GM19463 (cell line): ENCODE measurements around the gene NAV2.
"Not testable (repeated sequence)": the region's sequence is repeated elsewhere in the genome, so short reads cannot be mapped to it uniquely, and the experiment has no call there.

Experiments used
- ATAC-seq: cut with Tn5 transposase; IDR thresholded peaks from one replicate; pipeline ENCODE4 v1.9.1; 2021; ENCODE audit warnings: mild to moderate bottlenecking, moderate library complexity; ENCODE audit not compliant: unreplicated experiment

Gene NAV2

DNA sequence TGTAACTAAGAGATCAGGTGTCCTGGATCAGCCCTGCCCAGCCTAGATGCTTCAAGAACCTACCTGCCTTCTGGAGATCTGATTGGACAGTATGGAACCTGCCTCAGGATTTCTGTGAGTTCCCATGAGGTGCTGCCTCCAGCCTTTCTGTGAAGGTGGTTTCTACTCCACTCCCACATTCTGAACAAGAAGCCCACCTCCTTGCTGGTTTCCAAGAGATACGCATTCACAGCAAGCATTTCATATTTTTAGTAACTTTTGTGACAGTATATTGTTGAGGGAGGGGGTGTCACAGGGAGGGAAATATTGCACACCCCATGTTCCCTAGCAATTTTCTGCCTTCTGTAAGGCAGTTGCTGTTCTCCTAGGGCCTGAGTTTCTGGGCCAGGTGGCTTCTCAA, 204.4 kb downstream of the NAV2 start:
- ATAC-seq = no peak

DNA sequence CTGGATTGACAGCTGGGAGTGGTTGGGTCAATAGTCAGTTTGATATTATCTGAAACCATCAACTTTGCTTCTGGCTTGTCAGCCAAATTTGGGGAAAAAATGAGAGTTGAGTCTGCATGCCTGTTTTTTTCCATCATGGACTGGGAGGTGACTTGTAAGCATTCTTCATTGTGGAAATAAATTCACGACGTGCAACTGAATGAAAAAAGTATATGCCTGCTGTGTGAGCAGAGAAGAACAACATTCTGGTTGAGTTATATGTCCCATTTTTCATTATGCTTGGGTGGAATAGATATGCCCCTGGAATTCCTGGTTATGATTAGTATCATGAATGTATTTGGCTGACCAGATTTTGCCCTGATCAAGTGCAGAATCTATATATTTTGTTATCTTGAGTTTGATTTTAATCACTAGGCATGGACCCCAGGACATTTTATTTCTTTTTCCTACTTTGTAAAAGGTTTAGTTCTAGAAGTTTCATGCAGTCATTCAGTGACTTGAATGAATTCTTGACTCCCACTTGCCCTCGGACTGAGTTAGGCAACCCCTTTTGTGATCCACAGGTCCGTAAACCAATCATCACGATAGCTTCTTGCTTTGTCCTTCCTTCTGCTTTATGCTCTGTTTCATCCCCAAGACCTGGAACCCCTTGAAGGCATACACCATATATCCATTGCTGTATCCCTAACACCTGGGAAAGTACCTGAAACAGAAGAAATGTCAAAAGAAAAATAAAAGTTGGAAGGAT, 205.8 kb downstream of the NAV2 start:
- no peak for ATAC-seq

DNA sequence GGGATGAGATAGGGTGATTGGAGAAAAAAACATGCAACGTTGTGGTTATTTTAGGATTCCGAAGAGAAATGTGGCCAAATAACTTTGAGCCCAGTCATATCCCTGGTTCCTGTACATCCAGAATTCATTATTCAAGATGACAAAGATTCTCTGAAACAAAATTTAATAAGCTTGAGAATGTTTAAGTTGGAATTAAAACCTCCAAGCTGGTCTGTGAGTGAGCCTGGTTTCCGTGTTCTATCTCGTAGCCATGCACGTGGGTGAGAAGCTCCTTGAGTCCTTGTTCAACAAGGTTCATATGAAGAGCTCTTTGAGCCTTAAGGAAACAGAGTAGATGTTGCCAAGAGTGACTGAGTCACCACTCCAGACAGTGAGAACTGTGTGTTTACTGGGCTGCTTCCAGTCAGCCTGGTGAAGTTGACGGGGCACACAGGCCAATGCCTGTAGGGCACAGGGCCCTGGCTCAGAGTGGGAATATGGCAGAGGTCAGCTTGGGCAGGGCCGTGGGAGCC, 206.5 kb downstream of the NAV2 start:
- no peak for ATAC-seq

DNA sequence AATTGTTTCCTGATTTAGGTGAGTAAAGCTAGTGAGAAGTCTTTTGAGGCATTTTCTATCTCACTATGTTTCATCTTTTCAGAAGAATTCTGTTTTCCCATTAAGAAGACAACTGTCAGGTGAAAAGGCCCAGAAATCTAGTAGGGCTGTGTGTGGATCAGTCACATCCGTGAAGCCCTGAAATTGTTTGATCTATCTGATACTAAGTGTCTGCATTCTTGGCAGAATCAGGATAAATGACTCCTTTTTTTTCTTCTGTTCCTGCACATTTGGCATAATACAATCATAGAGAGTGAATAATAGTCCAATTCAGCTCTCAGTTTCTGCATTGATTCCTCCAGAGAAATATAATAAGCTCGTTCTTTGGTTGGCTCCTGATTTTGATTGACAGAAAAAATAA, 208.3 kb downstream of the NAV2 start:
- ATAC-seq = no peak

DNA sequence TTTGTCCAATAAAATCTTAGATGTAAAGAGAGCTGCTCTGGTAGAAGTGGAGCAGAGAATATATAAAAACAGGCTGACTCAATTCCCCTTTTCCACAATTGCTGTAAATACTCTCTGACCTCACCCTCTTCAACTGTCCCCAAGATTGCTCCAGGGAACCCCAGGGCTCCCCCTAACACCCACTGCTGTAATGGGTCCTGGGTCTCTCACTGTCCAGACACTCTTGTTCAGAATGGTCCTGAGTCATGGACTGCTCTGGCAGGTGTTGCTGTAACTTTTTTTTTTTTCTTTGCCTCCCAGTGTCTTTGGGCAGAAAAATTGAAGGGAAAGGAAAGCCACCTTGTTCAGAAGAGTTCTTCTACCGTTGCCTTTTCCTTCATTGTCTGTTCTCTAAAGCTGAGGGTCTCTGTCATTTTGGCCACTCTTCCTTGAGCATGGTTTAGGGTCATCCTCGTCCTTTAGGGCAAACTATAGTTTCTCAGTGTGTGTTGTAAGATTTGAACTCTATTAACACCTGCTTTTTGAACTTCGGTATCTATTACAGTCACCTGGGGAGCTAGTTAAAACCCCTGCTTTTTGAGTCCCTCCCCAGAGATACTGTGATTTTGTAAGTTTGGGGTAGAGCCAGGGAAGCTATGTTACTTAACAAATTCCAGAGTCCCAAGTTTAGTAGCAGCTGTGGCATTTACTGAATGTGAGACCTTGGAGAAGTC, 209.5 kb downstream of the NAV2 start:
- no peak for ATAC-seq

DNA sequence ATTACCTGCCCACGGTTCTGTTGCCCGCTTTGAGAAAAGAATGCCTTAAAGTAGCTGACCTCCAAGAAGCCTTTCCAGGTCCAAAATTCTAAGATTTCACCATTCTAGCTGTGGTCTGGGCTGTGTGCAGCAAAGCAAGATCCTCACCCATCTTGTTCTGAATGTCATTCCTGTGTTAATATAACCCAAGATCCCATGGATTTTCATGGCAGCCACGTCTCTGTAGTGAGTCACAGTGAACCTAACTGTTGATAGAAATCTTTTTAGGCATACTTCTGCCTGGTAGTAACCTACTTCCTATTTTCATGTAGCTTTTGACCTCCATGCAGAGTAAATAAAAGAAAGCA, 210.0 kb downstream of the NAV2 start:
- ATAC-seq = no peak

DNA sequence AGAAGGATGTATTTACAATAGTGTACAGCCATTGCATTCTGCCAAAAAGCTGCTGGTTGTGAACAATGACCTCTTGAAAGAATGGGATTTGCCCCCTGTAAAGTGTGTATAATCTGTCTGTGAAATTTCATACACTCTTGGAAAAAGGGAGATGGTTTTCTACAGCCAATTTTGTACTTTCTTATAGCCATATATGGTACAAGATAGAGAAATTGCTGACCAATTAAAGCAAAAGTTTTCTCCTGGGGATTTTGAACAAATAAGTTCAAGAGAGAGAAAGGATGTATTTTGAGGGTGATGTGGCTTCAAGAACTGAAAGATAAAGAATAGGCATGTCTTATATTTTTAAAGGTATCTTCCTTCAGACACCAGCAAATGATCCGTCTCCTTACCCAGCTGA, 211.0 kb downstream of the NAV2 start:
- no peak for ATAC-seq

DNA sequence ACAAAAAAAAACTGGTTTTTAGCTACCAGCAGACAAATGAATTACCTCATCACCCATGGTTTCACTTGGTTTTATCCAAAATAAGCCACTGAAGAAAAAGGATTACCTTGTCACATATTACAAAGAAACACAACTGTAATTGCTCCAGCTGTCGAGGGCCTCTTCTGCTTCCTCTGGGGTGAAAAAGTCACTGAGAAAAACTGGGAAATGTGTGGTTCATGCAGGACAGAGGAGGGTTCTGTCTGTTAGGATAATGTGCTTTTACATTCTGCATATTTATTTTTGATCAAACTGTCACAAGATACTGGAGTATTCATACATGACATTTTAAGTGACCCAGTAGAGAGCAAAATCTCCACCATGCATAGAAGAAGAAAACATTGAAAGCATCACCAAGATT, 211.7 kb downstream of the NAV2 start:
- ATAC-seq = no peak

DNA sequence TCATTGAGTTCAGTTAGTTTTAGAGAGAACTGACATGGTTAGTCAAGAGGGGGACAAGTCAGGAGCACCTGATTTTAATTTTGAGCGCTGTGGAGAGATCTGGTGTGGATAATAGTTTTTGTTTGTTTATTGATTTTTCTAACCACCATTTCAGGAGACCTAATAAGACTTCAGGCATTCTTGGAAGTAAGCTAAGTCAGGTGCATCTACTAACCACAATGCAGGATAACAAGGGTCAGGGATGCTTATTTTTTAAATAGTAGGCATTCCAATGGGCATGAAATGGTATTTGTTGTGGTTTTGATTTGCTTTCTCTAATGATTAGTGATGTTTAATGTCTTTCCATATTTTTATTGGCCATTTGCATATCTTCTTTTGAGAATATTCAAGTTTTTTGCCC, 212.1 kb downstream of the NAV2 start:
- ATAC-seq = no peak

DNA sequence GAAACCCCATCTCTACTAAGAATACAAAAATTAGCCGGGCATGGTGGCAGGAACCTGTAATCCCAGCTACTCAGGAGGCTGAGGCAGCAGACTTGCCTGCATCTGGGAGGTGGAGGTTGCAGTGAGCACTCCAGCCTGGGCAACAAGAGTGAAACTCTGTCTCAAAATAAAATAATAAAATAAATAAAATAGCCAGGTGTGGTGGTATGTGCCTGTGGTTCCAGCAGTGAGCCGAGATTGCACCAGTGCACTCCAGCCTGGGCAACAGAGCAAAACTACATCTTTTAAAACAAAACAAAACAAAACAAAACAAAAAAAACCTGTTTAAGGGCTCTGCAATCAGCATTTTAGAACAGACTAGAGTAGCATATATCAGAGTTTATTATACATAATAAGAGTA, 214.8 kb downstream of the NAV2 start:
- not testable (repeated sequence) for ATAC-seq

DNA sequence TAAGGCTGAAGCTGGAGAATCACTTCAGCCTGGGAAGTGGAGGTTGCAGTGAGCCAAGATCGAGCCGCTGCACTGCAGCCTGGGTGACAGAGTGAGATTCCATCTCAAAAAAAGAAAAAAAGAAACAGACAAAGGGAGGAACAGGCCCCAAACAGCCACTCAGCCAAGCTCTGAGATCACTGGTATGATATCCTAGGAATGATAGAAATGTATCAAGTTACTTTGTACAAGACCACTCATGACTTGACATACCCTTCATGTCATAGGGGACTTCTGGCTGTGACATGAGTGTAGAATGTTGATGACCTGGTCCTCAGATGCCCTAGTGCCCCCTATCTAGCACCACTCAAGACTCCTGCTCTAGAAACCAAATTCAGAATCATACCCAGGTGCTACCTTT, 216.5 kb downstream of the NAV2 start:
- no peak for ATAC-seq

DNA sequence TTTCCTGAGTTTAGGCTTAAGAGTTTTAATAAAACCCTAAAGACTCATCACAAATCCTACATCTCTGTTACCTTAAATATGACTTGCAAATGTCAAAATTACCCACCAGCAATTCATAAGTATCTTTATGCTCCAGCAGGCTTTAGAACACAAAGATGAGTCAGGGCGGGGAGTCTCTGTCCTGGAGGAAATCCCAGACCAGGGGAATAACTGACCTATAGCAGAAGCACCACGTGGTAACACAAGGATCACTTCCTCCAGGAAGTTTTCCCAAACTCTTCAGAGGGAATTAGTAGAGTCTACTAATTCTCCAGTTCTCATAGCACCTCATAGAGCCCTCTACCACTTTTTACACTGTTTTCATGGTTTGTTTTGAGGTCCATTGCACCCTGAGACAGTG, 217.0 kb downstream of the NAV2 start:
- no peak for ATAC-seq

DNA sequence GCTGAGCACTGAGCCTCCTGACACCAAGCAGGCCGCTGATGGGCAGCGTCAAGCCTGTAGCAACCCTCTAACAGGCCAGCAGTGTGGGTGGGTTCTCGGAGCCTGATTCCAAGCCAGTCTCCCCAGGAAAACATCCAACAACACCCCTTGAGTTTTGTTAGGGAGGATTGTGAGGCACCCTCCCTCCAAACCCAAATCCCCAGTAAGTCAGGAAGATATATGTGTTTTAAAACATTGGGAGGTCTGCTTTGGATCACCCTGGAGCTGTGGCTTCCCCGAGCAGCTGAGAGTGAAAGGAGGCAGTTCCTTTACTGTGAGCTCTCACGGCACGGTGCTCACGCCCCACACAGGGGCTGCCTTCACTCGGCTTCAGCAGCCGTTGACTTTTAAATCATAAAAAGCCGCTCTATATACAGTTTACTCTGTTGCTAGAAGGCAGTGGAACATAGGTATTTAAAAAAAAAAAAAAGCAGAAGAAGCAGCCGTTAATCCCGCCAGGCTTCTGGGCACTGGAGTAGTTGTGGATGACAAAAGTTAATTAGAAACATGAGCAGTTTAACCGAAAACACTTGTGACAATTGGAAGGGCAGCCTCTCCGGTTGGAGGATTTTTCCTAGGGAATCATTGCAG, 218.6 kb downstream of the NAV2 start:
- ATAC-seq = no peak

DNA sequence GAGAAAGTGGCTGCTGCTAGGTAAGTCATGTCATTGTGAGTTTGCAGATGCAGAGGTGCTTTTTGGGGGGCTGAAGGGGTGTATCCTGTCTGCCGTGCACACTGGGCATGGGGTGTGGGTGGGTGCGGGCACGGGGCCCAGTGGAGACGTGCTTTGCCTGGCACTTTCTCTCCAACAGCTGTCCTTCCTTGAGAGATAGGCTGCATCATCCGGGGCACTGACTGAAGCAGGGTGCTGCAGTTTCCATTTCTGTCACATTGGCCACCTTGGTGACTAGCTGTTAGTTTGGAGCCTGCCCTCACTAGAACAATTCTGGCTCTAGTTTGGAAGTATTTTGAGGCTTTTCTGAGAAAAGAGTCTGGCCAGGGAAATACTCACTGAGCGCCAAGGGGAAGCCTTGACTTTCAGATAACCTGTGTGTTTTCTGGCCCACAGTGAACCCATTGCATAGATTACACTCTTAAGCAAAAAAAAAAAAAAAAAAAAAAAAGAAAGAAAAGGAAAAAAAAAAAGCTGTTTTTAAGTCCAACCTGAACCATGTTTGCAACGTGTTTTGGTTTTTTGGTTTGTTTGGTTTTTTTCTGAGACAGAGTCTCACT, 219.2 kb downstream of the NAV2 start:
- ATAC-seq = no peak

DNA sequence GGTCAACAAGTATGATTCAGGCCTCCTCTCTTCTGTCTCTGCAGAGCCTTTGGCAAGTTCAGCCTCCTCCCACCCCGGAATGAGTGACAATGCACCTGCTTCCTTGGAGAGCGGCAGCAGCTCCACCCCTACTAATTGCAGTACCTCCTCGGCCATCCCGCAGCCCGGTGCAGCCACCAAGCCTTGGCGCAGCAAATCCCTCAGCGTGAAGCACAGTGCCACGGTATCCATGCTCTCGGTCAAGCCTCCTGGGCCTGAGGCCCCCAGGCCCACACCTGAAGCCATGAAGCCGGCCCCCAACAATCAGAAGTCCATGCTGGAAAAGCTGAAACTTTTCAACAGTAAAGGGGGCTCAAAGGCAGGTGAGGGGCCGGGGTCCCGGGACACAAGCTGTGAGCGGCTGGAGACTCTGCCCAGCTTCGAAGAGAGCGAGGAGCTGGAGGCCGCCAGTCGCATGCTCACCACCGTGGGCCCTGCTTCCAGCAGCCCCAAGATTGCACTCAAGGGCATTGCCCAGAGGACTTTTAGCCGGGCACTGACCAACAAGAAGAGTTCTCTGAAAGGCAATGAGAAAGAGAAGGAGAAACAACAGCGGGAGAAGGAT, 220.6 kb downstream of the NAV2 start:
- ATAC-seq = no peak

DNA sequence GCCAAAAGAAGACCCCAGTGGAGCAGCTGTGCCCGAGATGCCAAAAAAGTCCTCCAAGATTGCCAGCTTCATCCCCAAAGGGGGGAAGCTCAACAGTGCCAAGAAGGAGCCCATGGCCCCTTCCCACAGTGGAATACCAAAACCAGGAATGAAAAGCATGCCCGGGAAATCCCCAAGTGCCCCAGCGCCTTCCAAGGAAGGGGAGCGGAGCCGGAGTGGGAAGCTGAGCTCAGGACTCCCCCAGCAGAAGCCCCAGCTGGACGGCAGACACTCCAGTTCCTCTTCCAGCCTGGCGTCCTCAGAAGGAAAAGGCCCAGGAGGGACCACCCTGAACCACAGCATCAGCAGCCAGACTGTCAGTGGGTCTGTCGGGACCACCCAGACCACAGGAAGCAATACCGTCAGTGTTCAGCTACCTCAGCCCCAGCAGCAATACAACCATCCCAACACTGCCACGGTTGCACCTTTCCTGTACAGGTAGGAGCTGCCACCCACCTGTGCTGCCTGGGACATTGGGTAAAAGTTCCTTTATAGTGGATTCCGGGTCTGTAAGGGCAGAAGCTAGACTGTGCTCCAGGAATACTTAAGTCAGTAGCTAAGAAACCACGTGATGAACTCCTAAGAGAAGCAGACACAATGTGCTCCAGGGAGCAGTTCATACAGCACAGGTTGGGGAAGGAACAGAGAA, 221.3 kb downstream of the NAV2 start:
- ATAC-seq = no peak

DNA sequence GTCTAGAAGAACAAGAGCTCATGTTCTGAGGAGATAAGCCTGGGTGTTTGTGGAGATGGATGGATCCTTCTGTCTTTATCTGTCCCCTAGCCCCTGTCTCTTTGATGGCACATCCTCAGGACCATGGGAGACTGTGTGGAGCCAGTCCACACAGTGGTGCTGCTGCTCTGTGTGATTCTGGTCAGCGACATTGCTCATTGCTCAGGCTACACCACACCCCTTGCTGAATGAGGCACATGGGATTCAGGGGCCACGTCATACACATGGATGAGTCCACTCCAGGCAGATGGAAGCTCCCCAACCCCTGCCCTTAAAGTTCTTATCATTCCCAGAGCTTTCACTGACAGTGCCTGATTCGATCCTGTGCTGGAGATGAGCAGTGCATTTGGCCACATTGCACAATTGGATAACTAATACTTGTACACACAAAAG, 222.2 kb downstream of the NAV2 start:
- no peak for ATAC-seq

DNA sequence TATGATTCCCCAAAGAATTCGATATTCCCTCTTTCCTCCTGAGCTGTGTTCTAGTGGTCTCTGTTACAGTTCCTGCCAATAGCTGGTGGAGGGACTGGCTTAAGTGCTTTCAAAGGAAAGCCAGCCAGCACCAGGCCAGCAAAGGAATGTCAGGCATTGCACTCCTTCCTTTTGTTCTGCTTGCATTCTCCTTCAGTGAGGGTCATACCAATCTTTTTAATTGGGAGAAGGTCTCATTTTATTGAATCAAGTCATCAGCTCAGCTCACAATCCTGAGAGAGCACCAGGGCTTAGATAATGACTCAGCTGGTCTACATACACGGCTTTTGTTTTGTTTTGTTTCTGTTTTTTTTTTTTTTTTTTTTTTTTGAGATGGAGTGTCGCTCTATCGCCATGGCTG, 222.9 kb downstream of the NAV2 start:
- no peak for ATAC-seq

DNA sequence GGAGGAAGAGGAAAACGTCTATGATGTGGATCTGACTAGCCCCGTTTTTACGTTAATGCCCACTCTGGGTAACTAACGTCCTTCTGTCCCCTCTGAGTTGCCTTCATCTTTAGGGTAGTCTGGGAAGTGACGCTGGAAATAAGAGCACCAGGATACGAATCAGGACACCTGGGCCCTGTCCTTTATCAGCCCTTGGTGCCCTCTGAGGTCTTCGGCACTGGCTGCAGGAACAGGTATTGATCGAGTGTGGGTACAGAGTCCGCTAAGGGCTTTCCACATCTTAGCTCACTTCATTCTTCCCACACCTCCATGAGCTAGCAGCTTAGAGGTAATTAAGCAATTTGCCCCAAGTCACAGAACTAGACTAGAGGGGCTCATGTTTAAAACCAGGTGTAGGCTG, 223.8 kb downstream of the NAV2 start:
- ATAC-seq = no peak

DNA sequence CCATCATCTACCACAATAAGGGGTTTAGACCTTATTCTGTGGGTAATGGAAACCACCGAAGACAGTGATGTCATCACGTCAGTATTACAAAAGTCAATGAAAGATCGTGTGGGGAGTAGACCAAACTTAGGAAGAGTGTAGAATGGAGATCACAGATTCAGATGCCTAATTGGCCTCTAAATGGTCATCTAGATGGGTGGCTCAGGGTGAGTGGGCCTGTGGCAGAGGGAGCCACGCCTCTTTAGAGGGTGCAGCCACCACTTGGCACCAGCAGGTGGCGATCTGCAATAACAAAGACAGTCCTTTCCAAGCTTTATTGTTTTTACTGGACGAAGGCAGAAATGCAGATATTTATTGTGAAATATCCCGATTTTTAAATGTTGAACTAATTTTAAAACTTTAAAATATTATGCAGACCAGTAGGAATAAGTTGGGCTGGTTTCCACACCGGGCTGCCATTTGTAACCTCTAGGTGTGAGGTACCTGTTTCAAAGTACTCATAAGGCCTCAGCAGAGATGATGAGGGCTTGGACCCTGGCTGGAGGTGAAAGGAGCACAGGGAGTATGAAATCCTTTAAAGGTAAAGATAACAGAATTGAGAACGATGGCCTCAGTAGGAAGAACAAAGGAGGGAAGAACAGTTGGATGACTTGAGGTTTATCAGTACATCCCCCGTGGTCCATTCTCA, 225.7 kb downstream of the NAV2 start:
- ATAC-seq = peak; percentile 44
